ENCODE measurements around the gene ADGRB2. TPM values are rescaled to one million over a fixed set of nuclear protein-coding genes. Genes with fewer than 3 reads are reported as not detected.

Gene ADGRB2
- total RNA-seq, 1 donor from 2014 or later, result 7.1 TPM

DNA sequence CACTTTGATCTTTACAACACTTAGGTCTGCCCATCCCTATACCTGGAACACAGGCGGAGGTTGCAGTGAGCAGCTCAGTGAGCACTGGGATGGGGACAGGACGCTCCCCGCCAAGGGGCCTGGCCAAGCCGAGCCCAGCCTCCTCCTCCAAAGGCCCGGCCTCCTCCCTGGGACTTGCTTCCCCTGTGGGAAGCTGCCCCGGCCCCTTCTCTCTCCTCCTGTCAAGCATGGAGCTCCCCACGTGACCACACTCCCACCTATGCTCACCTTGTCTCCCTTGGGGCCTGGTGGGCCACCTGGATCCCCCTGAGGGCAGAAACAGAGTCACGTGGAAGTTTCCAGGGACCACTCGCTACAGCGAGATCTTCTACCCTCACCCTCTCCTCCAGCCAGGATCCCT, 73.2 kb downstream of the ADGRB2 start:
- Histone ChIP-seq H2AFZ (replicated peaks) (no peak overlapping the region), H3K27me3 (no peaks in the 10 kb centered on the region), H4K20me1 (ENCODE audit: low read depth) (no peaks in the 10 kb centered on the region), H3K36me3 (no peaks in the 10 kb centered on the region), H3K9me3 (ENCODE audit: low read depth) (no peaks in the 10 kb centered on the region), H3F3A (ENCODE audit: low read depth) (no peaks in the 10 kb centered on the region), H3K79me2 (ENCODE audit: low read depth) (no peaks in the 10 kb centered on the region), H3K4me1 (peaks cover 7% of the 10 kb centered on the region), H3K4me3 (no peak overlapping the region), H3K27ac (no peak overlapping the region), H3K4me2 (no peak overlapping the region), H3K9ac (no peak overlapping the region)
- no peak for DNase-seq (ENCODE audit: low spot score)
- no peak overlapping the region for H3K27ac Mint-ChIP-seq
- H3K4me3 Mint-ChIP-seq, result no peak overlapping the region
- no peaks in the 10 kb centered on the region for H3K36me3 Mint-ChIP-seq
- H3K27me3 Mint-ChIP-seq (ENCODE audit: insufficient read depth, low read depth), result peaks cover 7% of the 10 kb centered on the region
- no peak for TF ChIP-seq EZH2phosphoT487 (IDR thresholded peaks at IDR 0.05)
- no peak for TF ChIP-seq CTCF (IDR thresholded peaks at IDR 0.05)
- TF ChIP-seq EZH2 (IDR thresholded peaks at IDR 0.05), result no peak
- H3K9me3 Mint-ChIP-seq, result no peaks in the 10 kb centered on the region
- H3K4me1 Mint-ChIP-seq, result peaks cover 39% of the 10 kb centered on the region

DNA sequence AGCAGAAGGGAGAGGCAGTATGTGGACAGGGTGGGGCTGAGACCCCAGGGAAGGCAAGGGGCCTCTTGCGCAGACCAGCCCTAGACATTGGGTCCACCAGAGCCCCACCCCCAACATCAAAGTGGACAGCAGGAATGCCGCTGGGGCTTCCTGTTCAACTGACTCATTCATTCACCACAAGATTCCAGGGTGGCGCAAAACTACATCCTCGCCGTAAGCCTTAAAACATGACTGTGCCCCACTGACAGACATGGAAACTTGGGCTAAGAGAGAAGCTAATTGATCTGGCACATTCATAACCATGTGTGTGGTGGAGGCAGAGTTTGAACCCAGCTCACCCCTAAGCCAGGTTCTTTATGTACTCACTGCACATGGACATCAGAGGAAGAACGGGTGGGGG, 74.3 kb downstream of the ADGRB2 start:
- no peaks in the 10 kb centered on the region for H3K9me3 Mint-ChIP-seq

GRCh38 chr1:31689379-31689778, 74.8 kb downstream of the ADGRB2 start:
- Histone ChIP-seq H3K9me3 (ENCODE audit: low read depth) (no peaks in the 10 kb centered on the region), H3K4me3 (no peak overlapping the region), H2AFZ (replicated peaks) (peak overlapping the region; percentile 82), H3F3A (ENCODE audit: low read depth) (no peaks in the 10 kb centered on the region), H3K27ac (no peak overlapping the region), H4K20me1 (ENCODE audit: low read depth) (no peaks in the 10 kb centered on the region), H3K4me1 (peaks cover 7% of the 10 kb centered on the region), H3K36me3 (no peaks in the 10 kb centered on the region), H3K9ac (no peak overlapping the region), H3K27me3 (no peaks in the 10 kb centered on the region), H3K4me2 (peak overlapping the region; percentile 35), H3K79me2 (ENCODE audit: low read depth) (no peaks in the 10 kb centered on the region)
- Mint-ChIP-seq H3K27me3 (ENCODE audit: insufficient read depth, low read depth) (peaks cover 11% of the 10 kb centered on the region), H3K36me3 (no peaks in the 10 kb centered on the region), H3K4me3 (no peak overlapping the region), H3K9me3 (no peaks in the 10 kb centered on the region), H3K4me1 (peaks cover 35% of the 10 kb centered on the region), H3K27ac (peak overlapping the region; percentile 85)
- DNase-seq (ENCODE audit: low spot score), result peak; percentile 53
- no peak for TF ChIP-seq CTCF (IDR thresholded peaks at IDR 0.05)
- TF ChIP-seq EZH2 (IDR thresholded peaks at IDR 0.05), result no peak

More for the DNA sequence above, 74.3 kb downstream of the ADGRB2 start:
- Histone ChIP-seq H3K27ac (no peak overlapping the region), H2AFZ (replicated peaks) (peak overlapping the region; percentile 82), H4K20me1 (ENCODE audit: low read depth) (no peaks in the 10 kb centered on the region), H3K4me3 (no peak overlapping the region), H3K79me2 (ENCODE audit: low read depth) (no peaks in the 10 kb centered on the region), H3K9ac (no peak overlapping the region), H3K9me3 (ENCODE audit: low read depth) (no peaks in the 10 kb centered on the region), H3K4me1 (peaks cover 7% of the 10 kb centered on the region), H3K36me3 (no peaks in the 10 kb centered on the region), H3F3A (ENCODE audit: low read depth) (no peaks in the 10 kb centered on the region), H3K27me3 (no peaks in the 10 kb centered on the region), H3K4me2 (no peak overlapping the region)
- no peak overlapping the region for H3K27ac Mint-ChIP-seq
- no peaks in the 10 kb centered on the region for H3K36me3 Mint-ChIP-seq
- H3K4me1 Mint-ChIP-seq, result peaks cover 40% of the 10 kb centered on the region
- H3K4me3 Mint-ChIP-seq, result no peak overlapping the region
- TF ChIP-seq CTCF (IDR thresholded peaks at IDR 0.05), result no peak
- TF ChIP-seq EZH2phosphoT487 (IDR thresholded peaks at IDR 0.05), result no peak
- no peak for TF ChIP-seq EZH2 (IDR thresholded peaks at IDR 0.05)
- DNase-seq (ENCODE audit: low spot score), result no peak
- H3K27me3 Mint-ChIP-seq (ENCODE audit: insufficient read depth, low read depth), result peaks cover 11% of the 10 kb centered on the region
